Measurements from ENCODE around the gene INAFM1.

INAFM1 gene

GRCh38 chr19:47313754-47314295, 39.1 kb downstream of the INAFM1 start:
- DNase-seq = no peak

- DNase-seq = no peak
Measured at GRCh38 chr19:47315125-47315821, 40.6 kb downstream of the INAFM1 start.

GRCh38 chr19:47316513-47316912, 41.8 kb downstream of the INAFM1 start:
- no peak for DNase-seq

GRCh38 chr19:47319923-47320871, 45.5 kb downstream of the INAFM1 start:
- DNase-seq = no peak

- no peak for DNase-seq
Measured at GRCh38 chr19:47321630-47322029, 46.9 kb downstream of the INAFM1 start.

- no peak for DNase-seq
Measured at GRCh38 chr19:47322058-47322457, 47.4 kb downstream of the INAFM1 start.

GRCh38 chr19:47323409-47323808, 48.7 kb downstream of the INAFM1 start:
- no peak for DNase-seq

- DNase-seq = no peak
Measured at GRCh38 chr19:47323872-47324271, 49.2 kb downstream of the INAFM1 start.

- DNase-seq = no peak
Measured at GRCh38 chr19:47324502-47324901, 49.8 kb downstream of the INAFM1 start.

Measured in activated T-cell treated with anti-CD3 and anti-CD28 coated beads for 4 hours (primary cell).